ENCODE measurements around the gene NELFE.

Gene NELFE

DNA sequence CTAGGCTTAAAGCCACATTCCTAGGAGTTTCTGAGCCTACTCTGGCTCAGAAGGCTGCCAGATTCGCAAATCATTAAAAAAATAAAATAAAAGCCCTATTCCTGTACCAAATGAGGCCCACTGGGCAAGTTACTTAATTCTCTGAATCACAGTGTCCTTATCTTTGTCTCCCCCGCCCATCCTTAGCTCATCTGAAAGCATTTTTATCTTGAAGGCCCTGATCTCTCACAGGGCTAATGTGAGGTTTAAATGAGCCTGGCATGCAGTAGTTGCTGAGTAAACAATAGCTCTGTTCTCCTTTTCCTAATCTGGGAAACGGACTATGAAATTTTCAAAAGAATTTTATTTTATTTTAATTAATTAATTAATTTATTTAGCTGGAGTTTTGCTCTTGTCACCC, 54.8 kb downstream of the NELFE start:
- Histone ChIP-seq H3K9me3 (ENCODE audit: low read depth, low read length) (no peaks in the 10 kb centered on the region), H3K36me3 (ENCODE audit: insufficient read depth, low read length) (no peaks in the 10 kb centered on the region), H3K9ac (ENCODE audit: insufficient read length) (no peak overlapping the region), H3K4me3 (no peak overlapping the region), H3K27ac (no peak overlapping the region)
- DNase-seq (ENCODE audit: low read depth, low spot score), result no peak
- no peak for TF ChIP-seq EZH2 (IDR thresholded peaks at IDR 0.05)
- no peak for TF ChIP-seq FOXP2 (optimal IDR thresholded peaks at IDR 0.05; ENCODE audit: control extremely low read depth, extremely low read length, insufficient read depth)
- TF ChIP-seq POLR2AphosphoS5 (IDR thresholded peaks at IDR 0.05; ENCODE audit: borderline replicate concordance, low read depth, low read length), result no peak
